Upper lobe of left lung (tissue), 4 donors: ENCODE data around the gene LGALS9.
"Not testable (repeated sequence)": the region's sequence is repeated elsewhere in the genome, so short reads cannot be mapped to it uniquely, and the experiment has no call there.

Experiments
- EP300 ChIP-seq, 4 donors: sonication (generic); formaldehyde crosslinking; IDR thresholded peaks; one replicate each; pipeline ENCODE4 v1.5.1; 2017; ENCODE audit warnings: antibody characterized with exemption in 4 of 4, control low read depth in 2 of 4
- POLR2A ChIP-seq, 4 donors: fragments of 450-650 bp; IDR thresholded peaks; one replicate each; pipeline ENCODE4 v1.5.1; 2016 to 2017; ENCODE audit warnings: antibody characterized with exemption in 4 of 4, mild to moderate bottlenecking in 2 of 4
- TF ChIP-seq, protein P1 (sequence below), 6 experiments: fragments of 450-650 bp in 4 of 6; fragments of 200-600 bp in 2 of 6; sonication (generic) in 2 of 6; IDR thresholded peaks; one replicate each; pipeline ENCODE4 v1.5.1; 2016 to 2019; ENCODE audit warnings: antibody characterized with exemption in 6 of 6

- TF ChIP-seq, protein P1, sequence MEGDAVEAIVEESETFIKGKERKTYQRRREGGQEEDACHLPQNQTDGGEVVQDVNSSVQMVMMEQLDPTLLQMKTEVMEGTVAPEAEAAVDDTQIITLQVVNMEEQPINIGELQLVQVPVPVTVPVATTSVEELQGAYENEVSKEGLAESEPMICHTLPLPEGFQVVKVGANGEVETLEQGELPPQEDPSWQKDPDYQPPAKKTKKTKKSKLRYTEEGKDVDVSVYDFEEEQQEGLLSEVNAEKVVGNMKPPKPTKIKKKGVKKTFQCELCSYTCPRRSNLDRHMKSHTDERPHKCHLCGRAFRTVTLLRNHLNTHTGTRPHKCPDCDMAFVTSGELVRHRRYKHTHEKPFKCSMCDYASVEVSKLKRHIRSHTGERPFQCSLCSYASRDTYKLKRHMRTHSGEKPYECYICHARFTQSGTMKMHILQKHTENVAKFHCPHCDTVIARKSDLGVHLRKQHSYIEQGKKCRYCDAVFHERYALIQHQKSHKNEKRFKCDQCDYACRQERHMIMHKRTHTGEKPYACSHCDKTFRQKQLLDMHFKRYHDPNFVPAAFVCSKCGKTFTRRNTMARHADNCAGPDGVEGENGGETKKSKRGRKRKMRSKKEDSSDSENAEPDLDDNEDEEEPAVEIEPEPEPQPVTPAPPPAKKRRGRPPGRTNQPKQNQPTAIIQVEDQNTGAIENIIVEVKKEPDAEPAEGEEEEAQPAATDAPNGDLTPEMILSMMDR (IDR thresholded peaks at IDR 0.05) = not testable (repeated sequence)
- TF ChIP-seq POLR2A, EP300 (IDR thresholded peaks at IDR 0.05): not testable (repeated sequence)
These were observed 6.8 kb downstream of the LGALS9 start for GRCh38 chr17:27637818-27638217.
